ENCODE data around the gene XCR1. TPM values are rescaled to one million over a fixed set of nuclear protein-coding genes. Genes with fewer than 3 reads are reported as not detected.

The XCR1 gene
- total and polyA plus RNA-seq, 9 of the 15 experiments (the other 6 are each of a cell fraction or from before 2014, with no cell fraction given): not detected

DNA sequence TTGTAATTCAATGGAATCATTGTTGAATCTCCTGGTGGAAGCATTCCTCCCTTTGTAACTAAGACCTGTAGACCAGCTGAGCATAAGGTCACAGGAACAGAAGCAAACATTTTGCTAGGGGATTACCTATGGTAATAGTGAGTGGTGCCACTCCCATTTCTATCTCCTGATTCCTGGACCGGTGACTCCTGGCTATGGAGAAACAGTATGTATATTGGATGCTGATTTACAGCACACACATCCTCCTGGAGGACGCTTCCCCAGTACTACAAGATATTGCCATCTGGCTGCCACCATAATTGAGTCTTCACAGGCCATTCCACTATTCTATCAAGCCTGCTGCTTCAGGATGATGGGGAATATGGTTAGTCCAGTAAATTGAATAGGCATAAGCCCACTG is 33.3 kb upstream of the XCR1 start (continued):
- no peak for TF ChIP-seq ZNF324 (CRISPR knock-in tag; IDR thresholded peaks at IDR 0.05)
- TF ChIP-seq ZNF253 (CRISPR knock-in tag; conservative IDR thresholded peaks at IDR 0.05): no peak
- TF ChIP-seq, protein P1, sequence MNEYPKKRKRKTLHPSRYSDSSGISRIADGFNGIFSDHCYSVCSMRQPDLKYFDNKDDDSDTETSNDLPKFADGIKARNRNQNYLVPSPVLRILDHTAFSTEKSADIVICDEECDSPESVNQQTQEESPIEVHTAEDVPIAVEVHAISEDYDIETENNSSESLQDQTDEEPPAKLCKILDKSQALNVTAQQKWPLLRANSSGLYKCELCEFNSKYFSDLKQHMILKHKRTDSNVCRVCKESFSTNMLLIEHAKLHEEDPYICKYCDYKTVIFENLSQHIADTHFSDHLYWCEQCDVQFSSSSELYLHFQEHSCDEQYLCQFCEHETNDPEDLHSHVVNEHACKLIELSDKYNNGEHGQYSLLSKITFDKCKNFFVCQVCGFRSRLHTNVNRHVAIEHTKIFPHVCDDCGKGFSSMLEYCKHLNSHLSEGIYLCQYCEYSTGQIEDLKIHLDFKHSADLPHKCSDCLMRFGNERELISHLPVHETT (CRISPR knock-in tag; conservative IDR thresholded peaks at IDR 0.05 in 1 of 2, IDR thresholded peaks at IDR 0.05 in 1 of 2): no peak

DNA sequence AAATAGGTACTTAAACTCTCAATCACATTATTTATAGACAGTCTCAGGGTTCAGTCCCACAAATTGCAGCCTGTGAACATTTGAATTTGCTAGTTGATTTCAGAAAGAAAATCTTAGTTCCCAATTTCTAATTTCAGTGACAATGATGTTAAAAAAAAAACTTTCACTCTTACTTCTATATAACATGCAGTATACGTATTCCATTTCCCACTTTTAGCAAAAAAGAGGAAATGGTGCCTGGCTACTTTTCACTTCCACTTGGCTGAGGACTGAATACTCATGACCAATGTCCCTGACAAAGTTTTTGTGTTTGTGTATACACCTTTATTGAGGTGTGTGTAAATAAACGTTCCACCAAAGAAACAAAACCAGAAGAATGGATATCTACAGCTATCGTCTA is 32.1 kb upstream of the XCR1 start:
- H2AFZ ChIP-seq (ENCODE audit: low read depth, low read length): no peak overlapping the region
- no peaks in the 10 kb centered on the region for H3K36me3 ChIP-seq (ENCODE audit: control insufficient read depth, insufficient read depth, low read length)
- ChIA-PET POLR2A (no interaction called here), CTCF (ENCODE audit: low intra/inter-chr PET ratio) (no interaction called here)
- no peak overlapping the region for H3K4me2 ChIP-seq (ENCODE audit: insufficient read depth, low read length)
- intact Hi-C loops (cut with micrococcal nuclease) (no loop called here), in situ Hi-C loops (cut with MboI) (no loop called here)
- no peak for FAIRE-seq
- H3K9me1 ChIP-seq (ENCODE audit: control insufficient read depth, insufficient read depth, low read length): no peaks in the 10 kb centered on the region
- 6% methylated on average over 3 of the region's 3 CpGs for WGBS (ENCODE audit: insufficient coverage, low coverage, missing lambda C conversion rate)
- H3K9ac ChIP-seq (ENCODE audit: insufficient read depth in 1 of 2, low read depth in 2 of 2, low read length in 2 of 2): no peak overlapping the region
- H3K4me1 ChIP-seq (replicated peaks in 1 of 2; ENCODE audit: control insufficient read depth in 2 of 2, insufficient read depth in 2 of 2, low read length in 2 of 2): no peaks in the 10 kb centered on the region
- BruUV-seq (replicated peaks): no TSS peak
- TF ChIP-seq HNRNPK (IDR thresholded peaks at IDR 0.05; ENCODE audit: low read depth, low read length, poor library complexity, severe bottlenecking) (no peak), SPI1 (IDR thresholded peaks at IDR 0.05; ENCODE audit: borderline replicate concordance, low read depth, low read length) (peak; percentile 65; the same call in 1 of the 2 replicates), ZNF668 (CRISPR knock-in tag; IDR thresholded peaks at IDR 0.05) (no peak), C11orf30 (IDR thresholded peaks at IDR 0.05; ENCODE audit: low read depth) (no peak), ZFP30 (CRISPR knock-in tag; IDR thresholded peaks at IDR 0.05; ENCODE audit: borderline replicate concordance) (no peak), NCOA1 (IDR thresholded peaks at IDR 0.05; ENCODE audit: low read depth) (no peak), POLR2A (conservative IDR thresholded peaks at IDR 0.05) (no peak)
- H3K4me3 ChIP-seq: no peak overlapping the region
- H3K27me3 ChIP-seq (ENCODE audit: control insufficient read depth in 2 of 2, insufficient read depth in 2 of 2, low read length in 2 of 2): peaks cover 8 to 13% of the 10 kb centered on the region in 2 experiments; a peak in 3 of 5 replicates
- ATAC-seq: no peak
- H3K27ac ChIP-seq (ENCODE audit: extremely low read depth, low read depth, low read length): no peak overlapping the region
- H3K79me2 ChIP-seq (ENCODE audit: control insufficient read depth, insufficient read depth, low read length): no peaks in the 10 kb centered on the region
- H3K9me3 ChIP-seq (replicated peaks; ENCODE audit: control insufficient read depth, insufficient read depth, low read depth, low read length): no peaks in the 10 kb centered on the region; the same call in 1 of the 2 replicates
- DNase-seq (ENCODE audit: extremely low read depth in 1 of 4, low spot score in 3 of 4): no peak
- no peaks in the 10 kb centered on the region for H4K20me1 ChIP-seq (replicated peaks; ENCODE audit: control insufficient read depth, insufficient read depth, low read length)

Data from K562 (cell line).